SW480 (cell line): Measurements from ENCODE around the gene LMNA.
"Not testable (repeated sequence)": the region's sequence is repeated elsewhere in the genome, so short reads cannot be mapped to it uniquely, and the experiment has no call there.

Source experiments
- DNase-seq: peaks from one replicate; pipeline ENCODE4 v3.0.0-alpha.2; 2016; ENCODE audit warnings: low spot score

LMNA gene

GRCh38 chr1:156114101-156114918, at the start of gene LMNA:
Gene LMNA, plus strand, starts transcription at chr1:156114711. Its CDS starts 208 bp downstream, at chr1:156114919.
- DNase-seq, result peak; percentile 98

DNA sequence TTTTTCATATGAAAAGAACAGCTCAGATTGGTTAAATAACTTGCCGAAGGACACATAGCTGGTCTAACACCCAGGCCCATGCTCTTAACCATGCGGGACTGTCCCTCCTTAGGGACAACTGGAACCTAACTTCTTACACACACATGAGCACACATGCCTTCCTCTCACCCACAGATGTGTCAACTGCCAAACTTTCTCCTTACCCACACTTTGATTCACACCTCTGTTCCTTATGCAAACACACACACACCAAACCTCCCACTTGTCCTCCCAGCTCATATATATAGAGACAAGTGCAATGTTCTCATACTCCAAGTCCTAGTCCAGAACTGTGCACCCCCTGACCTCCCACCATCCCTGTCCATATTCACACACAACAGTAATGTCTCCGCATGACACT, 49.3 kb upstream of the LMNA start:
- DNase-seq, result no peak

- DNase-seq, result no peak
Measured at GRCh38 chr1:156065871-156066270, 48.6 kb upstream of the LMNA start.

DNA sequence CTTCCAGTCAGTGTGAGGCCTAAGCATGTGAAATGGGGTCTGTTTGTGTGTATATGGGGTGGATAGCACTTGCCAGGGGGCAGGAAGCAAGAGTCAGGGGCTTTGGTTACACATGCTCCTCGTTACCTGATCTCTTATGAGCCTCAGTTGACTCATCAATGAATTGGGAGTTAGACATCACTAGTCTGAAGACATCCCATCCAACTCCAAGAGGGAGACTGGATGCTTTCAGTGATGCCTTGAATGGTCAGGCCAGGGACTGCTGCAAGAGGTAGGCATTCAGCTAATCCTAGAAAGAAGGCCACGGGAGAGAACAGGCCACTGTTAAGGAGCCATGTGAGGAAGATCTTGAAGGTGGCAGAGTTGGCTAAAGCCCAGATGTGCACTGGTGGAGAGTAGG, 47.2 kb upstream of the LMNA start:
- no peak for DNase-seq

DNA sequence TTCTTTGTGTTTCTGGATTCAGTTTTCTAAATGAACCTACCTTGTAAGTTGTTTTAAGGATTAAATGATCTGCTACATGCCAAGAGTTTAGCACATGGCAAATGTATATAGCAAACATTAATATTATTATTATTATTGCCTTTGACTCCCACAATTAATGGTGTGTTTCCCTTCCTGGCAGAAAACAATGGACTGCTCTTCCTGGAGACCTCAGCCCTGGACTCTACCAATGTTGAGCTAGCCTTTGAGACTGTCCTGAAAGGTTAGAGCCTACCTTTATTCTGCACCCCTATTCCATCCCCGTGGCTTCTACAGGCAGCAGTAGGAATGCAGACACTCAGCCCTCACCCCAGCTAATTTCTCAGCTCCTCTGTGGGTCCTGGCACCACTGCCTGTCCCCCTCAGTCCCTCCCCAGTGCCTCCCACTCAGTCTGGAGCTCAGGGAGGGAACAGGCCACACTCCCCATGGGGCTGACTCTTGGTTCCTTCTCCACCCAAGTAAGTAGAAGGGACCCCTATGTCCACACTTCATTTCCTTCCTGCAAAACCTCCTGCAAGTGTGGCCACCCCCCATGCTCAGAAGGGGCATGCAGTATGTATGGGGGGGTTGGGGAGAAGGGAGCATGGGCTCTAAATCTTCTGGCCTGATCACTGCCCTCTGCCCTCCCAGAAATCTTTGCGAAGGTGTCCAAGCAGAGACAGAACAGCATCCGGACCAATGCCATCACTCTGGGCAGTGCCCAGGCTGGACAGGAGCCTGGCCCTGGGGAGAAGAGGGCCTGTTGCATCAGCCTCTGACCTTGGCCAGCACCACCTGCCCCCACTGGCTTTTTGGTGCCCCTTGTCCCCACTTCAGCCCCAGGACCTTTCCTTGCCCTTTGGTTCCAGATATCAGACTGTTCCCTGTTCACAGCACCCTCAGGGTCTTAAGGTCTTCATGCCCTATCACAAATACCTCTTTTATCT, 44.7 kb upstream of the LMNA start:
- DNase-seq, result no peak

- no peak for DNase-seq
Measured at GRCh38 chr1:156070548-156070947, 44.0 kb upstream of the LMNA start.

DNA sequence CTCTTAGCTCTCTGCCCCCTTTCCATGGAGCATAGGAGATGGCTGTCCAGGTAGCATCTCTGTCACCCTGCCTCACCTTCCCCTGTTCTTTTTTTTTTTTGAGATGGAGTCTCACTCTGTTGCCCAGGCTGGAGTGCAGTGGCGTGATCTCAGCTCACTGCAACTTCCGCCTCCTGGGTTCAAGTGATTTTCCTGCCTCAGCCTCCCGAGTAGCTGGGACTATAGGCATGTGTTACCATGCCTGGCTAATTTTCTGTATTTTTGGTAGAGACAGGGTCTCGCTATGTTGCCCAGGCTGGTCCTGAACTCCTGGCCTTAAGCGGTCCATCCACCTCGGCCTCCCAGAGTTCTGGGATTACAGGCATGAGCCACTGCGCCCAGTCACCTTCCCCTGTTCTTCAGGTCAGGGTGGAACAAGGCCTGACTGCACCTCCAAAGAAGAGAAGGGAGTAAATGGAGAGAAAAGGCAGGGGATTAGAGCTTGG, 43.1 kb upstream of the LMNA start:
- DNase-seq, result not testable (repeated sequence)

GRCh38 chr1:156072251-156072650, 42.3 kb upstream of the LMNA start:
- no peak for DNase-seq

- DNase-seq, result no peak
Measured at GRCh38 chr1:156073110-156073687, 41.3 kb upstream of the LMNA start.

GRCh38 chr1:156073740-156074139, 40.8 kb upstream of the LMNA start:
- DNase-seq, result no peak

GRCh38 chr1:156074661-156075060, 39.9 kb upstream of the LMNA start:
- DNase-seq, result no peak

DNA sequence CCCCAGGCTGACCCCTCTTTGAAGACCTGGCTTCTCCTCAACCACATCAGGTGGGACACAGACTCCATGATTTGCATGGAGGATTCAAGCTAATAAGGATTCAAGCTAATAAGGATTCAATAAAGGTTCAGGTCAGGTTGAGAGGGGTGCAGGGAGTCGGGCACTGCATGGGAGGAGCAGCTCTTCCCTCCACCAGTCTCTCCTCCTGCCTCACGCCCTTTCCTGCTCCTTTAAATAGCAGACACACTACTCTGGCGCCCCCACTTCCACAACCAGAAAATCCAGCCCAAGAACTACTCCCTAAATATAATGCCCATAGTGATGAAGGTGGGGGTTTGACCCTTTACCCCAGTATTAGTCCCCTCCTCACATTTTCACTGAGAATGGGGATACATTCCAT, 39.3 kb upstream of the LMNA start:
- DNase-seq, result no peak

DNA sequence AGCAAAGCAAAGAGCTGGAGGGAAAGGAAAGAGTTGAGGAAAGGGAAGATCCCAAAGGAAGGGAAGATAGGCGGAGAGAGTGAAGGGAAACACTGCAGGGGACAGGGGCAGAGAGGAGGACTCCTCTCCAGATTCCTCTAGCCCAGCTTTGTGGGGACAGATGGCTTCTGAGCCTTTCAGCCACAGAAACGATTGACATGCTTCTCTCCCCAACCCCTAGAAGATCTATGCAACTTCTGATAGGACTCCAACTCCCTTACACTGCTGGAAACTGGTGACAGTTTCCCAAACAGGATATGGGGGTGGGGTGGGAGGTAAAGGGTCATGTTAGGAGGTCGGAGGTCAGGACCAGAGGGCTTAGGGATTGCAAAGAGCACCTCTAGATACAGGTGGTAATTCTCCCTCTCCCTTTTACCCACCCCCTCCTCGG, 38.7 kb upstream of the LMNA start:
- no peak for DNase-seq

GRCh38 chr1:156076609-156077429, 37.7 kb upstream of the LMNA start:
- no peak for DNase-seq

DNA sequence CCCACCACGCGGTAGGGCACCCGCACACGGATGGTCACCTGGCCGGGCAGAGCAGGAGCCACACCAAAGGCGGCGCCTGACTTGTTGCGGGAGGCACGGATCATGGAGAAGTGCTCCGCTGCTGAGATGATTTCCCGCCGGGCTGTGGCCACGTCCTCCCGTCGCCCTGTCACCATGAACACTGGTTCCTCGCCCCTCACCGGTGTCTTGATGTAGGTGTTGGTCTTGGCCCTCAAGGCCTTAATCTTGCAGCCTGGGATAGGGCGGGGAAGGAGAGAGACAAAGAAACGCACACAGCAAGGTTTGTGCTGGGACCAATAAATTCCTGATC, 37.1 kb upstream of the LMNA start:
- DNase-seq, result no peak

GRCh38 chr1:156078728-156079127, 35.8 kb upstream of the LMNA start:
- no peak for DNase-seq

- no peak for DNase-seq
Measured at GRCh38 chr1:156079762-156080161, 34.7 kb upstream of the LMNA start.

DNA sequence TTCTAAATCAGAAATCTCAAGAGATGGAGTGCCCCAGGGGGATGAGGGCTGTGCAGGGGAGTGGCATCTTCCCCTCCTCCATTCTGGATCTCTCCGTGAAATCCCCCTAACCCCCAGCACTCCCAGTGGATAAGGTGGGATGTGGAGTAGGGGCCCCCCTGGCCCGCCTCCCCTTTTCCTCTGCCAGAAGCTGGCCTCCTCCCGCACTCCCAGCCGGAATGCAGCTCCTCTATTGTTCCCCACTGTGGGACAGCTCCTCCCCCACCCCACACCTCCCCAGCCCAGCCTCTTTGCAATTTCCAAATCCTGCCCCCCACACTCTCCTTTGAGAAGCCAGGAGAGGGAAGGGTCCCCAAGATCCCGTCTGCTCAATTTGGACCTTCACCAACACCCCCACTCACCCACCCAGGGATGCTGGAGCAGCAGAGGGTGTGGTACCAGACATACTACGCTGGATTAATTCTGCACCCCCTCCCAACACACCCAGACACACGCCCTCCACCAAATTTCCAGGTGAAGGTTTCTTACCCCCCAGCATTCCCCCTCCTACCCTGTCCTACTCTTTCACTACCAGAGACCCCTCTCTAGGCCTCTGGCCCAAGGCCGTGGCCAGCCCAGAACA, 34.2 kb upstream of the LMNA start:
- no peak for DNase-seq

GRCh38 chr1:156080863-156081179, 33.7 kb upstream of the LMNA start:
- DNase-seq, result no peak

DNA sequence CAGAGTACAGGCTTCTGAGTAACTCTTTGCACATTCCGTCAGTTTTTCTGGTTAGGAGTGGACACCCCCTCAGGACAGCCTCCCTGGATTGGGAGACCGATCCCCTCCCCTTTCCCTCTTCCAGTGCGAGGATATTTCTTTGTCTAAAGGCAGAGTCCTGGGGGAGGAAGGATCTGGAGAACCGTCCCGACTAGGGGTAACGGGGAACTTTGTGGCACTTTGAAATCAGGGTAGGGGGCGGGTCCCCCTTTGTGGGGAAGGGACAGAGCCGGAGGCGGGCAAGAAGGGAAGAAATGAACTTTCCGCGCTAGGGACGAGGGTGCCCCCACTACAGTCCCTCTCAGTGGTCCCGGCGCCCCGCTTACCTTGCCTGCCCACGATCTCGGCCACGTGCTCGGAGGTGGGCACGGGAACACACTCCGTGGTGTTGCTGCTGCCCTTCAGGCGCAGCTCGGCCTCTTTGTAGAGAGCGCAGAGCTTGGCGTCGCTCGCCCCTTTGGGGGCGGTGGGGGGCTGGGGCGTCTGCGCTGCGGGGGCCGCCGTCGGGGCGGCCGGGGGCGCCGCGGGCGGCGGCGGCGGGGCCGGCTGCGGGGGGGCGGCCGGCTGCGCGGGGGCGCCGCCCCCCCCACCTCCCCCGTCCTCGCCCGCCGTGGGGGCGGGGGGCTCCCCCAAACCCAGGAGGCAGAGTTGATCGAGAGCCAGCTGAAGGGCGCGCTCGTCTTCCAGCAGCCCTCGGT, 33.2 kb upstream of the LMNA start:
- no peak for DNase-seq

DNA sequence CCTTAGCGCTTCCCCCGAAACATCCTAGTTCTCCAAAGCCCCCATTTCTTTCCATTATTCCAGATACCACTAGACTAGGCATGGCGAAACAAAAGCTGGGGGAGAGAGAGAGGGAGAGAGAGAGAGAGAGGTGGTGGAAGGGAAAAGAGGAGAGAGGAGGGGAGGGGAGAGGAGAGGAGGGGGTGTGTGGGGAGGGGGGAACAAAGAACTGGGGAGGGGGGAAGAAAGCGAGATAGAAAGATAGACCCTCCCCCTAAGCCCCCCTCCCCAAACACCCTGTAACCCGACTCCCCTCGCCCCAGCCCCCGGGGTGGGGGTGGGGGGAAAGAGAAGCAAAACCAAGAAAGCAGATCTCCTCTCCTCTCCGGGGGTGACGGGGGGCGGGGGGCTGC, 32.6 kb upstream of the LMNA start:
- DNase-seq, result no peak
